Measurements from ENCODE around the gene LAG3. TPM values are rescaled to one million over a fixed set of nuclear protein-coding genes. Genes with fewer than 3 reads are reported as not detected.

Gene LAG3
- total RNA-seq, 2 donors from 2014 or later = 0.62 to 0.97 TPM

GRCh38 chr12:6768990-6769389, 3.3 kb upstream of the LAG3 start:
- no peak for ATAC-seq
- DNase-seq = no peak
- intact Hi-C loops (cut with DNase I) = no loop called here

- ATAC-seq = no peak
- intact Hi-C loops (cut with DNase I) = no loop called here
- no peak for DNase-seq
These were observed 2.7 kb upstream of the LAG3 start for GRCh38 chr12:6769666-6770065.

- intact Hi-C loops (cut with DNase I) = no loop called here
- no peak for DNase-seq
- no peak for ATAC-seq
These were observed 2.2 kb upstream of the LAG3 start for GRCh38 chr12:6770094-6770493.

GRCh38 chr12:6770600-6770999, 1.7 kb upstream of the LAG3 start:
- DNase-seq = no peak
- no peak for ATAC-seq
- intact Hi-C loops (cut with DNase I) = no loop called here

- peak in 1 of 2 donors; percentile 6 for ATAC-seq
- DNase-seq = no peak
- intact Hi-C loops (cut with DNase I) = no loop called here
These were observed 1.2 kb upstream of the LAG3 start for GRCh38 chr12:6771091-6771495.

- intact Hi-C loops (cut with DNase I) = no loop called here
- peak in 1 of 2 donors; percentile 1 for ATAC-seq
- no peak for DNase-seq
These were observed 600 bp upstream of the LAG3 start for GRCh38 chr12:6771509-6772330.

GRCh38 chr12:6772726-6773589, 638 bp downstream of the LAG3 start:
- ATAC-seq = no peak
- intact Hi-C loops (cut with DNase I) = no loop called here
- DNase-seq = no peak

GRCh38 chr12:6773590-6774351, 1.5 kb downstream of the LAG3 start:
- intact Hi-C loops (cut with DNase I) = no loop called here
- DNase-seq (no peak), ATAC-seq (no peak)

GRCh38 chr12:6774499-6775062, 2.3 kb downstream of the LAG3 start:
- no peak for DNase-seq
- intact Hi-C loops (cut with DNase I) = loop anchor here (5.0 kb wide), 3 partner anchors 37 to 157 kb away; no protein-coding TSS in a partner anchor
- no peak for ATAC-seq

GRCh38 chr12:6775185-6776174, 3.2 kb downstream of the LAG3 start:
- ATAC-seq = no peak
- intact Hi-C loops (cut with DNase I) = loop anchor here (5.0 kb wide), 3 partner anchors 38 to 158 kb away; no protein-coding TSS in a partner anchor
- DNase-seq = no peak

- ATAC-seq = no peak
- DNase-seq = no peak
- intact Hi-C loops (cut with DNase I) = loop anchor here (5.0 kb wide), 3 partner anchors 40 to 160 kb away; no protein-coding TSS in a partner anchor
These were observed 5.1 kb downstream of the LAG3 start for GRCh38 chr12:6777386-6777785.

GRCh38 chr12:6778217-6778573, 5.9 kb downstream of the LAG3 start:
- intact Hi-C loops (cut with DNase I) = loop anchor here (5.0 kb wide), 3 partner anchors 41 to 161 kb away; no protein-coding TSS in a partner anchor
- DNase-seq (no peak), ATAC-seq (peak; percentile 48 to 63)

- intact Hi-C loops (cut with DNase I) = loop anchor here (1.0 to 5.0 kb wide), 4 partner anchors 26 to 162 kb away; partner anchors contain the start of gene MLF2 (in 1 of the 2)
- DNase-seq (peak; percentile 95), ATAC-seq (peak; percentile 95 to 96)
These were observed 6.5 kb downstream of the LAG3 start for GRCh38 chr12:6778574-6779550.

GRCh38 chr12:6779708-6780432, 7.5 kb downstream of the LAG3 start:
- DNase-seq (no peak), ATAC-seq (no peak)
- intact Hi-C loops (cut with DNase I) = loop anchor here (1.0 to 5.0 kb wide), 4 partner anchors 27 to 163 kb away; partner anchors contain the start of gene MLF2 (in 1 of the 2)

GRCh38 chr12:6780573-6780972, 8.3 kb downstream of the LAG3 start:
- DNase-seq (no peak), ATAC-seq (no peak)
- intact Hi-C loops (cut with DNase I) = no loop called here

- DNase-seq (no peak), ATAC-seq (no peak)
- intact Hi-C loops (cut with DNase I) = no loop called here
These were observed 9.8 kb downstream of the LAG3 start for GRCh38 chr12:6782119-6782518.
